Ascending aorta (tissue), 2 donors: ENCODE results near the gene MIAT. TPM values are rescaled to one million over a fixed set of nuclear protein-coding genes. Genes with fewer than 3 reads are reported as not detected.

ENCODE experiments used
- DNase-seq, 2 donors: peaks; one replicate each; pipeline ENCODE4 v3.0.0-alpha.2; 2019; ENCODE audit warnings: low spot score in 2 of 2
- H3K27ac ChIP-seq, 2 donors: fragments of 200-600 bp; sonication (generic); one replicate each; pipeline ENCODE4 v1.5.1; 2016 to 2017; ENCODE audit warnings: mild to moderate bottlenecking in 1 of 2
- H3K27me3 ChIP-seq: fragments of 200-600 bp; sonication (generic); one replicate; pipeline ENCODE4 v1.5.1; 2017
- H3K36me3 ChIP-seq, 2 donors: fragments of 200-600 bp; sonication (generic); one replicate each; pipeline ENCODE4 v1.5.1; 2016
- H3K4me1 ChIP-seq, 2 donors: fragments of 200-600 bp; sonication (generic); one replicate each; pipeline ENCODE4 v1.5.1; 2016 to 2017; ENCODE audit warnings: mild to moderate bottlenecking in 1 of 2
- H3K4me3 ChIP-seq, 2 donors: fragments of 200-600 bp; sonication (generic); one replicate each; pipeline ENCODE4 v1.5.1; 2016 to 2017; ENCODE audit warnings: mild to moderate bottlenecking in 1 of 2
- H3K9me3 ChIP-seq, 2 donors: fragments of 200-600 bp; sonication (generic); one replicate each; pipeline ENCODE4 v1.5.1; 2016
- CTCF ChIP-seq, 3 experiments: fragments of 200-600 bp in 2 of 3; fragments of 450-650 bp in 1 of 3; sonication (generic) in 2 of 3; IDR thresholded peaks; one replicate each; pipeline ENCODE4 v1.5.1; 2016 to 2019; ENCODE audit warnings: antibody characterized with exemption in 3 of 3, mild to moderate bottlenecking in 1 of 3, moderate library complexity in 1 of 3
- intact Hi-C: fragments of 100-400 bp; cut with DNase I; formaldehyde crosslinking; loops from one replicate; pipeline ENCODE4 v1.15.1; 2023
- total RNA-seq: library from RNA; depleted of rRNA; stranded (reverse); fragments of >200 nt; gene quantifications from one replicate; pipeline ENCODE4 v1.1.0, GENCODE V29; 2016

Gene MIAT
- total RNA-seq, 1 donor from 2014 or later: 0.53 TPM

- H3K36me3 ChIP-seq: no peaks in the 10 kb centered on the region
- H3K4me3 ChIP-seq: no peak overlapping the region
- no peaks in the 10 kb centered on the region for H3K27me3 ChIP-seq
- H3K27ac ChIP-seq: no peak overlapping the region
- no peaks in the 10 kb centered on the region for H3K4me1 ChIP-seq
- DNase-seq: no peak
- no peak for TF ChIP-seq CTCF (IDR thresholded peaks at IDR 0.05)
- intact Hi-C loops: no loop called here
- H3K9me3 ChIP-seq: no peaks in the 10 kb centered on the region
Measured at GRCh38 chr22:26634189-26634588, 23.2 kb upstream of the MIAT start.

- Histone ChIP-seq H3K9me3 (no peaks in the 10 kb centered on the region), H3K27me3 (no peaks in the 10 kb centered on the region), H3K36me3 (no peaks in the 10 kb centered on the region), H3K4me3 (no peak overlapping the region), H3K4me1 (no peaks in the 10 kb centered on the region), H3K27ac (no peak overlapping the region)
- TF ChIP-seq CTCF (IDR thresholded peaks at IDR 0.05): no peak
- intact Hi-C loops: no loop called here
- DNase-seq: no peak
Measured at GRCh38 chr22:26635117-26635516, 22.3 kb upstream of the MIAT start.

GRCh38 chr22:26636296-26636695 is 21.1 kb upstream of the MIAT start:
- no peak overlapping the region for H3K27ac ChIP-seq
- no peaks in the 10 kb centered on the region for H3K36me3 ChIP-seq
- no peak for TF ChIP-seq CTCF (IDR thresholded peaks at IDR 0.05)
- intact Hi-C loops: no loop called here
- no peaks in the 10 kb centered on the region for H3K4me1 ChIP-seq
- no peak for DNase-seq
- H3K9me3 ChIP-seq: no peaks in the 10 kb centered on the region
- H3K4me3 ChIP-seq: no peak overlapping the region
- no peaks in the 10 kb centered on the region for H3K27me3 ChIP-seq

DNA sequence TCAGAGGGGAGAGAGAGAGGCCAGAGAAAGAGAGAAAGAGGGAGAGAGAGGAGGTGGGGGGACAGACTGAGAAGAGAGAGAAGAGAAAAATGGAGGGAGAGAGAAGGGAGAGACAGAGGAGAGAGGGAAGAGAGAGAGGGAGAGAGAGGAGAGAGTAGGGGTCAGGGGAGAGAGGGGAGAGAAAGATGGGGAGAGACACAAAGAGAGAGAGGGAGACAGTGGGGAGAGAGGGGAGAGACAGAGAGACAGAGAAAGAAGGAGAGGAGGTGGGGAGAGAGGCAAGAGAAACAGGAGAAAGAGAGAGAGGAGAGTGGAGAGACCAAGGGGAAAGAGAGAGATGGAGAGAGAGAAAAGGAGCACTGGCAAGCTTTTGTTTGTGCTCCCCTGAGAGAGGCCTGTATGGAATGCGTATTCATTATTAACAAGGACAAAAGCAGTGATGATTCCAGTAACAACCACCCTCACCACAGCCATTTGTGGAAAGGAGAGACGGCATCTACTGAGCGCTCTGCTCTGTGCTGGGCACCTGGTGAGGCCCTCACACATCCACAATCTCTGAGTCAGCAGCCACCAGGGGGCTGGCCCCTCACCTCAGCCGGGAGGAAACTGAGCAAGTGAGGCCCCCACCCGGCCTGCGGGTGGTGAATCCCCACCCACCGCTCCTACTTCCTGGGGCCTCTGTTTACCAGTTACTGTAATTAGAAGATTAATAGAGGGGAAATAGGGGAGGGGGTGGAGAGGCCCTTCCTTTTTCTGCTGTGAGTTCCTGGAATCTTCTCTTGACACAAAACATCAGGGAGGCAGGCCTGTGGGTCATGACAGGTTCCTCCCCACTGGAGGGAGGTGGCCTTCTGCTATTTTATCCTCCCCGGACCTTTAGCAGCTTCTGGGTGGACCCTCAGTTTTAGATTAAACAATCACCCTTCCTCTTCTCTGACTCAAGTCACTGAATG is 14.6 kb upstream of the MIAT start:
- no peaks in the 10 kb centered on the region for H3K36me3 ChIP-seq
- DNase-seq: no peak
- intact Hi-C loops: no loop called here
- H3K4me1 ChIP-seq: peaks cover 3% of the 10 kb centered on the region in 2 donors
- no peak overlapping the region for H3K27ac ChIP-seq
- no peak for TF ChIP-seq CTCF (IDR thresholded peaks at IDR 0.05)
- H3K4me3 ChIP-seq: no peak overlapping the region
- no peaks in the 10 kb centered on the region for H3K27me3 ChIP-seq
- no peaks in the 10 kb centered on the region for H3K9me3 ChIP-seq

- intact Hi-C loops: no loop called here
- Histone ChIP-seq H3K9me3 (no peaks in the 10 kb centered on the region), H3K27ac (no peak overlapping the region), H3K36me3 (no peaks in the 10 kb centered on the region), H3K4me3 (no peak overlapping the region), H3K27me3 (no peaks in the 10 kb centered on the region), H3K4me1 (peaks cover 3% of the 10 kb centered on the region in 2 donors)
- no peak for DNase-seq
- TF ChIP-seq CTCF (IDR thresholded peaks at IDR 0.05): no peak
Measured at GRCh38 chr22:26643418-26644100, 13.8 kb upstream of the MIAT start.
